NCI-H1048 (cell line): ENCODE data around the gene TNRC6A.
"Not testable (repeated sequence)": the region's sequence is repeated elsewhere in the genome, so short reads cannot be mapped to it uniquely, and the experiment has no call there.

Source experiments
- DNase-seq: peaks from one replicate; lab custom pipeline; 2025; lab: John Stamatoyannopoulos, UW

Gene TNRC6A

GRCh38 chr16:24729243-24729950 is at the start of gene TNRC6A:
TNRC6A (plus strand) TSS chr16:24729651; CDS start chr16:24729842, 191 bp downstream.
- DNase-seq = peak; percentile 52

- DNase-seq = no peak
These were observed 47.7 kb upstream of the TNRC6A start for GRCh38 chr16:24681793-24682192.

- no peak for DNase-seq
These were observed 46.2 kb upstream of the TNRC6A start for GRCh38 chr16:24683250-24683649.

- no peak for DNase-seq
These were observed 45.5 kb upstream of the TNRC6A start for GRCh38 chr16:24683847-24684493.

GRCh38 chr16:24685539-24686432 is 43.7 kb upstream of the TNRC6A start:
- DNase-seq = no peak

GRCh38 chr16:24686678-24687077 is 42.8 kb upstream of the TNRC6A start:
- no peak for DNase-seq

GRCh38 chr16:24688359-24688758 is 41.1 kb upstream of the TNRC6A start:
- DNase-seq = no peak

GRCh38 chr16:24689128-24689527 is 40.3 kb upstream of the TNRC6A start:
- DNase-seq = no peak

- no peak for DNase-seq
These were observed 36.6 kb upstream of the TNRC6A start for GRCh38 chr16:24692854-24693253.

GRCh38 chr16:24694931-24695330 is 34.5 kb upstream of the TNRC6A start:
- no peak for DNase-seq

- no peak for DNase-seq
These were observed 32.8 kb upstream of the TNRC6A start for GRCh38 chr16:24696699-24697098.

GRCh38 chr16:24698308-24698707 is 31.1 kb upstream of the TNRC6A start:
- no peak for DNase-seq

GRCh38 chr16:24699151-24699723 is 30.2 kb upstream of the TNRC6A start:
- no peak for DNase-seq

- no peak for DNase-seq
These were observed 28.7 kb upstream of the TNRC6A start for GRCh38 chr16:24700549-24701392.

GRCh38 chr16:24701521-24701951 is 27.9 kb upstream of the TNRC6A start:
- no peak for DNase-seq

- DNase-seq = not testable (repeated sequence)
These were observed 21.7 kb upstream of the TNRC6A start for GRCh38 chr16:24707760-24708159.

- no peak for DNase-seq
These were observed 16.1 kb upstream of the TNRC6A start for GRCh38 chr16:24713379-24713778.

- DNase-seq = no peak
These were observed 12.0 kb upstream of the TNRC6A start for GRCh38 chr16:24717411-24717810.

- DNase-seq = no peak
These were observed 10.4 kb upstream of the TNRC6A start for GRCh38 chr16:24718967-24719521.

GRCh38 chr16:24721830-24722238 is 7.6 kb upstream of the TNRC6A start:
- no peak for DNase-seq

- no peak for DNase-seq
These were observed 5.8 kb upstream of the TNRC6A start for GRCh38 chr16:24723663-24724062.
